Ishikawa (cell line): ENCODE data around the gene ZBTB20.

Experiments used
- EP300 ChIP-seq: IDR thresholded peaks from 2 replicates; pipeline ENCODE4 v1.6.1; 2012; ENCODE audit warnings: borderline replicate concordance
- FOXM1 ChIP-seq: IDR thresholded peaks from 2 replicates; pipeline ENCODE4 v1.6.1; 2012; ENCODE audit warnings: low read depth, borderline replicate concordance
- NFIC ChIP-seq: IDR thresholded peaks from 2 replicates; pipeline ENCODE4 v1.6.1; 2012
- RAD21 ChIP-seq: IDR thresholded peaks from 2 replicates; pipeline ENCODE4 v1.6.1; 2012; ENCODE audit warnings: low read depth
- REST ChIP-seq: IDR thresholded peaks from 2 replicates; pipeline ENCODE4 v1.6.1; 2012; ENCODE audit warnings: low read depth, mild to moderate bottlenecking
- TAF1 ChIP-seq: IDR thresholded peaks from 2 replicates; pipeline ENCODE4 v1.6.1; 2012; ENCODE audit warnings: low read depth, mild to moderate bottlenecking
- ZBTB7A ChIP-seq: IDR thresholded peaks from 2 replicates; pipeline ENCODE4 v1.6.1; 2012; ENCODE audit warnings: low read depth

GRCh38 chr3:114872588-114872987 is 274.5 kb downstream of the ZBTB20 start:
- no peak for TF ChIP-seq TAF1
- TF ChIP-seq NFIC, result no peak
- no peak for TF ChIP-seq FOXM1
- no peak for TF ChIP-seq REST
- TF ChIP-seq RAD21, result no peak
- no peak for TF ChIP-seq ZBTB7A
- TF ChIP-seq EP300, result no peak
